ENCODE data around the gene SAP25.

SAP25 gene

DNA sequence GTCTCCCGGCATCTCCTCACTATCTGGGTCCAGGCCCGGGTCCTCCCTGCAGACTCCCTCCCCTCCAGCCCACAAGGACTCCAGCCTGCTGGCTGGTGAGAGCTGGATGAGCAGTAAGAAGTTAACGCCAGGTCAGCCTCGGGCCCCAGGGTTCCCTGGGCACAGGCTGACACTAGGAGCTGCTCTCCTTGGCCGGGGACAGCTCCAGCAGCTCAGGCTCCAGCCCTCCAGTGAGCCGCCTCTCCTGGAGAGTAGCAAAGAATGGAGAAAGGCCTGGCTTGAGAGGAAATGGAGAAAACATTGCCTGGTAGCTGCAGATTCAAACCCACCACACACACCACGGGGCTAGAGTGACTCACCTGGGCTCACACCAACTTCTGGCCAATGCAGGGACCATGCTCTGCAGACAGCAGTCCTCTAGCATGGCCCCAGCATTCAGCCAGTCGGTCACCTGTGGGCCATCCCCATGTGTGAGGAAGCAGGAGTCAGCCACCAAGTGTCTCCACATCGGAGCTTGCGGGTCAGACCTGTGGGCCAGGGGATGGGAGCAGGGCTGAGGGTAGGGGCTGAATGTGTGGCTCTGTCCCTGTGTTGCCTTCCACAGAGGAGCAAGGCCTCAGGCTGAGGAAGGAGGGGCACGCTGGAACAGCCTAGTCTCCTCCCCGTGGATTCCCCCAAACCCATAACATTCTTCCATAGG lies 6.5 kb downstream of the SAP25 start:
- TF ChIP-seq, protein P1, sequence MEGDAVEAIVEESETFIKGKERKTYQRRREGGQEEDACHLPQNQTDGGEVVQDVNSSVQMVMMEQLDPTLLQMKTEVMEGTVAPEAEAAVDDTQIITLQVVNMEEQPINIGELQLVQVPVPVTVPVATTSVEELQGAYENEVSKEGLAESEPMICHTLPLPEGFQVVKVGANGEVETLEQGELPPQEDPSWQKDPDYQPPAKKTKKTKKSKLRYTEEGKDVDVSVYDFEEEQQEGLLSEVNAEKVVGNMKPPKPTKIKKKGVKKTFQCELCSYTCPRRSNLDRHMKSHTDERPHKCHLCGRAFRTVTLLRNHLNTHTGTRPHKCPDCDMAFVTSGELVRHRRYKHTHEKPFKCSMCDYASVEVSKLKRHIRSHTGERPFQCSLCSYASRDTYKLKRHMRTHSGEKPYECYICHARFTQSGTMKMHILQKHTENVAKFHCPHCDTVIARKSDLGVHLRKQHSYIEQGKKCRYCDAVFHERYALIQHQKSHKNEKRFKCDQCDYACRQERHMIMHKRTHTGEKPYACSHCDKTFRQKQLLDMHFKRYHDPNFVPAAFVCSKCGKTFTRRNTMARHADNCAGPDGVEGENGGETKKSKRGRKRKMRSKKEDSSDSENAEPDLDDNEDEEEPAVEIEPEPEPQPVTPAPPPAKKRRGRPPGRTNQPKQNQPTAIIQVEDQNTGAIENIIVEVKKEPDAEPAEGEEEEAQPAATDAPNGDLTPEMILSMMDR (conservative IDR thresholded peaks at IDR 0.05), result no peak
- H3K27ac ChIP-seq, result peak overlapping the region; percentile 23

DNA sequence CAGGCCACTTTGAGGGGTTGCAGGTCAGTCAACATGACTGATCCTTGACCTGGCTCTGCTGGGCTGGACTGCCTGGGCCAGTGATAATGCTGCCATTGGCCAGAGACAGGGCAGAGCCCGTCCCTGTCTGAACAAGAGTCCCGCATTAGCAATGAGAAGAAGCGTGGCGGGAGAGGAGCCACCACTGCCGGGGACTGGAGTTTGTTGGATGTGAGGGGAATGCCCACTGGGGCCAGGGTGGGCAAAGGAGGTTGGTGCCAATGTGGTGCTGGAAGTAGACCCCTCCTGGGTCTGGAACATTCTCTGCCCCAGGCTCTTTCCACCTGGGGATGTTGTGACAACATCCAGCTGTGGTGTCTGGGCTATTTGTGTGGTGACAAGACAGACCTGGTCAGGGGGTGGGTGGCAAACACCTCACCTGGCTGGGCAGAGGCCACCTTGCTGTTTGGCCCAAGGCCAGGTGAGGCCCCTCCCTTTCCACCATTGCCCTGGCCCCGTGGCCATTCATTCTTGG lies 7.6 kb downstream of the SAP25 start:
- H3K27ac ChIP-seq, result peak overlapping the region; percentile 23
- TF ChIP-seq, protein P1 (conservative IDR thresholded peaks at IDR 0.05), result no peak

DNA sequence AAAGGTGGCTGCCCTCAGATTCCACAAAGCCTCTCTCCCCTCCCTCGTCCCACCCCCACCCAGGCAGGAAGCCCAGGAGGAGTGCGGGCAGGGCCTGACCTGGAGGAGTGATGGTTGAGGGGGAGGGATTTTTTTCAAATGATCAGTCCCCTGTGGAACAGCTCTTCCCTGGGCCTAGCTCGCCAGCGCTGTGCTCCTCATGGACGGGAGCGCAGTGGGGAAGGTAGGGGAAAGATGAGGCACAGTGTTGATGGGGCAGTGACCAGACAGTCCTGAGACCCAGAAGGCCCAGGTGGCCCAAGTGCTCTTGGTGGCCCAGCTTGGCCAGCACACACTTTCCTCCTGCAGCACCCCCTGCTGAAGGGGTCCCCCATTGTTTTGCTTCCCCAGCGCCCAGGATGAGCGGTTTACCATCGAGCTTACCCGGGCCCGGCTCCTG lies 8.5 kb downstream of the SAP25 start:
- peak overlapping the region; percentile 14; the same call in 1 of the 2 replicates for H3K27ac ChIP-seq
- TF ChIP-seq, protein P1 (conservative IDR thresholded peaks at IDR 0.05), result no peak

DNA sequence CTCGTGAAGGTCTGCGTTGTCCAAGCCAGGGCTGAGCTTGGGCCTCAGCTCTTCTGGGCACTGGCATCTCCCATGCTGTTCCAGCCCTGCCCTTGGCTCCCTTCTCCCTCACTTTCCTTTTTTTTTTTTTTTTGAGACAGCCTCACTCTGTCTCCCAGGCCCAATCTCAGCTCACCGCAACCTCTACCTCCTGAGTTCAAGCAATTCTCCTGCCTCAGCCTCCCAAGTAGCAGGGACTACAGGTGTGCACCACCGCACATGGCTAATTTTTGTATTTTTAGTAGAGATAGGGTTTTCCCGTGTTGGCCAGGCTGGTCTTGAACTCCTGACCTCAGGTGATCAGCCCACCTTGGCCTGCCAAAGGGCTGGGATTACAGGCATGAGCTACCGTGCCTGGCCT lies 9.3 kb downstream of the SAP25 start:
- H3K27ac ChIP-seq, result peak overlapping the region; percentile 18; the same call in 1 of the 2 replicates

DNA sequence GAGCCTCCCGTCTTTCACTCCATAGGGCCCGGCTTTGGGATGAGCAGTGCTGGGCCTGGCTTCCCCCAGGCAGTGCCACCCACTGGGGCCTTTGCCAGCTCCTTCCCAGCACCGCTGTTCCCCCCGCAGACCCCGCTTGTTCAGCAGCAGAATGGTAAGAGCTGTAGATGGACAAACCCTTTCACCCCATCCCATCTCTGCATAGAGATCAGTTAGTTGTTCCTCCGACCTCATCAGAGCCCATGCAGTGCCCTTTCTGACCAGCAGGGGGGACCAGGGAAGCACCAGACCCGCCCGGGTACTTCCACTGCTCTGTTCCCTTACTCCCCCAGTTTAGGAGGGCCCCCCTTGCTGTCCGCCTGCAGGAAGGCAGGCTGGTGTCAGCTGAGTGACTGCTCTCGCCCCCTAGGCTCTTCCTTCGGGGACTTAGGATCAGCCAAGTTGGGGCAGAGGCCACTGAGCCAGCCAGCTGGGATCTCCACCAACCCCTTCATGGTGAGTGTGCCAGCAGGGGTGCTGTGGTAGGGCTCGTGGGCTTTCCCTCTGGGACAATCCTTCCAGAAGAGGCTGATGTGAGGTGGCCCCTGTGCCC lies 9.8 kb downstream of the SAP25 start:
- peak overlapping the region; percentile 18 for H3K27ac ChIP-seq

DNA sequence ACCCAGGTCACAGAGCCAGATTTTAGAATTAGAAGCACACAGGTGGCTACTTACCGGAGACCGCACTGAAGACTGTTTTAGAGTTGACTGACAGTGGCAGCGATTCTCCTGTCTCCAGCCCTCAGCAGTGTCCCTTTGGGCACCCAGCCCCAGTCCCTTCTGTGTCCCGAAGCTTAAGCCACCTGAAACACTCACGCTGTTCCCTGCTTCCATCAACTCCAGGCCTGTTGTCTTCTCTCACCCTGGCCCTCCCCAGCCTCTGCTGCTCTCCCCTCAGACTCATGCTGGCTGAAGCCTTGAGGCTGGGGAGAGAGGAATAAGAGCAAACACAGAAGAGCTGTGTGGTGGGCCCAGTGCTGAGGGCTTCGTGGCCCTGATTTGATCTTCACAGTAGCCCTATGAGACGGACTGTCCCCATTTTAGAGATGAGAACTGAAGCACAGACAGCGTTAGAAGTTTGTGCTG lies 10.6 kb downstream of the SAP25 start:
- TF ChIP-seq, protein P1 (conservative IDR thresholded peaks at IDR 0.05), result no peak
- H3K27ac ChIP-seq, result peak overlapping the region; percentile 18; the same call in 1 of the 2 replicates

More for the DNA sequence above, 9.8 kb downstream of the SAP25 start:
- TF ChIP-seq, protein P1 (conservative IDR thresholded peaks at IDR 0.05), result peak; percentile 96

DNA sequence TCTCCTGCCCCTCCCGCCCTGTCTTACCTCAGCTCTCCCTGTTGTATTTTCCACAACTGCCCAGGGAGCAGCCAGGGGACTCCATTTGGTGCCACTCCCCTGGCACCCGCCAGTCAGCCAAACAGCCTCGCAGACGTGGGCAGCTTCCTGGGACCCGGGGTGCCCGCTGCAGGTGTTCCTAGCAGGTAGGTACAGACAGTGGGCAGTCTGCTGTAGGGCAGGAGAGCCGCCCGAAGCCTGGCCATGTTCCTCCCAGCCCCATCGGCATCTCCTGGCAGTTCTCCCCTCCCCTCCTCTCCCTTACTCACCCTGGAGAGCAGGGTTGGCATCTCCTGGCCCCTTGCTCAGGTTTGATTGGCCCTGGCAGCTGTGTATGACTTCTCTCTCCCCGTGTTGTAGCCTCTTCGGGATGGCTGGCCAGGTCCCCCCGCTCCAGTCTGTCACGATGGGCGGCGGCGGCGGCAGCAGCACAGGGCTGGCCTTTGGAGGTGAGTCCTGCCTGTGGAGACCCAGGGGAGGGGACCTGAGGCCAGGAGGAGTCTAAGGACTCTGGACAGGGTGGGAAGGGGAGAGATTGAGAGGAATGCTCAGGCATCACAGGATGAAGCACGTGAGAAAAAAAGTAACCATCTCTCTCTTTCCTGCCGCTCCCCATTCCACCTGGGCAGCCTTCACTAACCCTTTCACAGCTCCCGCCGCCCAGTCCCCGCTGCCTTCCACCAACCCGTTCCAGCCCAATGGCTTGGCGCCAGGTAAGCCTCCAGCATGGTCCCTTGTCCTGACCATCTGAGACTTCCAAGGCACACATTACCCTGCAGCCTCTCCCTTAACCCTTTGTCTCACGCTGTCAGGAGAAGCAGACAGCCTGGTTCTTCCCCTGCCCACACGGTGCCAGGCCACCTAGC lies 11.3 kb downstream of the SAP25 start:
- peak overlapping the region; percentile 31; the same call in 1 of the 2 replicates for H3K27ac ChIP-seq
- TF ChIP-seq, protein P1 (conservative IDR thresholded peaks at IDR 0.05), result no peak

Data from VCaP (cell line).